Sigmoid colon (tissue), 7 donors: ENCODE measurements around the gene CYP3A7. TPM values are rescaled to one million over a fixed set of nuclear protein-coding genes. Genes with fewer than 3 reads are reported as not detected.

Experiments
- DNase-seq: peaks from one replicate; pipeline ENCODE4 v3.0.0-alpha.2; 2019
- H3K27ac ChIP-seq, 4 donors: fragments of 200-600 bp; sonication (generic); one replicate each; pipeline ENCODE4 v1.5.1; 2016 to 2019; ENCODE audit warnings: mild to moderate bottlenecking in 1 of 4
- H3K27me3 ChIP-seq, 3 donors: fragments of 200-600 bp; sonication (generic); one replicate each; pipeline ENCODE4 v1.5.1; 2019; ENCODE audit warnings: mild to moderate bottlenecking in 1 of 3
- H3K36me3 ChIP-seq, 4 donors: fragments of 200-600 bp; sonication (generic); one replicate each; pipeline ENCODE4 v1.5.1; 2016 to 2019
- H3K4me1 ChIP-seq, 4 donors: fragments of 200-600 bp; sonication (generic); one replicate each; pipeline ENCODE4 v1.5.1; 2017 to 2019
- H3K4me3 ChIP-seq, 4 donors: fragments of 200-600 bp; sonication (generic); one replicate each; pipeline ENCODE4 v1.5.1; 2017 to 2019; ENCODE audit warnings: mild to moderate bottlenecking in 2 of 4, moderate library complexity in 1 of 4
- H3K9me3 ChIP-seq, 4 donors: fragments of 200-600 bp in 3 of 4; sonication (generic) in 3 of 4; one replicate each; pipeline versions ENCODE4 v1.5.1 to v1.6.1; 2013 to 2019
- EP300 ChIP-seq, 4 donors: sonication (generic); formaldehyde crosslinking; IDR thresholded peaks; one replicate each; pipeline ENCODE4 v1.6.1; 2017; ENCODE audit warnings: antibody characterized with exemption in 4 of 4
- POLR2A ChIP-seq, 2 donors: fragments of 450-650 bp; IDR thresholded peaks; one replicate each; pipeline ENCODE4 v1.6.1; 2016; ENCODE audit warnings: antibody characterized with exemption in 2 of 2, mild to moderate bottlenecking in 2 of 2, moderate library complexity in 2 of 2
- POLR2AphosphoS5 ChIP-seq, 4 donors: sonication (generic); formaldehyde crosslinking; IDR thresholded peaks; one replicate each; pipeline ENCODE4 v1.6.1; 2017; ENCODE audit warnings: antibody characterized with exemption in 4 of 4
- WGBS, 2 donors: extraction: QIAGEN DNeasy Blood & Tissue Kit; methylation state at CpG; one replicate each; pipeline ENCODE4 v1.1.7; 2013; 5-methylcytosine and 5-hydroxymethylcytosine counted together
- intact Hi-C: fragments of 100-400 bp; cut with DNase I; formaldehyde crosslinking; loops from one replicate; pipeline ENCODE4 v1.15.1; 2023
- polyA plus RNA-seq, 3 donors: library from polyadenylated mRNA; stranded (reverse); fragments of 200-250 nt; gene quantifications; one replicate each; pipeline ENCODE4 v1.2.3, GENCODE V29; 2013
- total RNA-seq, 4 donors: library from RNA; depleted of rRNA; stranded (reverse); fragments of >200 nt; gene quantifications; one replicate each; pipeline ENCODE4 v1.1.0, GENCODE V29; 2016
- TF ChIP-seq, protein P1 (sequence below), 4 experiments: fragments of 450-650 bp in 3 of 4; fragments of 200-600 bp in 1 of 4; IDR thresholded peaks; one replicate each; pipeline ENCODE4 v1.5.1; 2016 to 2019; ENCODE audit warnings: antibody characterized with exemption in 4 of 4, mild to moderate bottlenecking in 3 of 4, moderate library complexity in 2 of 4
- donor health status: healthy with polysubstance abuse.
- donor health status: Bipolar disorder and iron deficiency.
- donor health status: healthy.

The CYP3A7 gene
- total and polyA plus RNA-seq, 7 donors = 0.10 to 0.46 (median 0.34) TPM; not detected in 3

DNA sequence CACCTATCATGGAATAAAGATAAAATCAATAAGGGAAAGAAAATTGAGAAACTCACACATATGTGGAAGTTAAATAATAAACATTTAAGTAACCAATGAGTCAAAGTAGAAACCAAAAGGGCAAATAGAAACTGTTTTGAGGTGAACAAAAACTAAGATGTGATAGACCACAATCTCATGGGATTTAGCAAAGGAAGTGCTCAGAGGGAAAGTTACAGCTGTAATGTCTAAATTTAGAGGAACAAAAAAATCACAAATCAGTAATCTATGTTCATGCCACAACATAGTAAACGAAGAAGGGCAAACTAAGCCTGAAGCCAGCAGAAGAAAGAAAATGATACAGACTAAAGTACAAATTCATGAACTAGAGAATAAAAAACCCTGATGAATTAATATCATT lies 32.7 kb upstream of the CYP3A7 start:
- no peak overlapping the region for H3K4me3 ChIP-seq
- no peaks in the 10 kb centered on the region for H3K27me3 ChIP-seq
- H3K4me1 ChIP-seq = no peaks in the 10 kb centered on the region
- H3K36me3 ChIP-seq = no peaks in the 10 kb centered on the region
- H3K27ac ChIP-seq = no peak overlapping the region
- intact Hi-C loops = no loop called here
- TF ChIP-seq, protein P1, sequence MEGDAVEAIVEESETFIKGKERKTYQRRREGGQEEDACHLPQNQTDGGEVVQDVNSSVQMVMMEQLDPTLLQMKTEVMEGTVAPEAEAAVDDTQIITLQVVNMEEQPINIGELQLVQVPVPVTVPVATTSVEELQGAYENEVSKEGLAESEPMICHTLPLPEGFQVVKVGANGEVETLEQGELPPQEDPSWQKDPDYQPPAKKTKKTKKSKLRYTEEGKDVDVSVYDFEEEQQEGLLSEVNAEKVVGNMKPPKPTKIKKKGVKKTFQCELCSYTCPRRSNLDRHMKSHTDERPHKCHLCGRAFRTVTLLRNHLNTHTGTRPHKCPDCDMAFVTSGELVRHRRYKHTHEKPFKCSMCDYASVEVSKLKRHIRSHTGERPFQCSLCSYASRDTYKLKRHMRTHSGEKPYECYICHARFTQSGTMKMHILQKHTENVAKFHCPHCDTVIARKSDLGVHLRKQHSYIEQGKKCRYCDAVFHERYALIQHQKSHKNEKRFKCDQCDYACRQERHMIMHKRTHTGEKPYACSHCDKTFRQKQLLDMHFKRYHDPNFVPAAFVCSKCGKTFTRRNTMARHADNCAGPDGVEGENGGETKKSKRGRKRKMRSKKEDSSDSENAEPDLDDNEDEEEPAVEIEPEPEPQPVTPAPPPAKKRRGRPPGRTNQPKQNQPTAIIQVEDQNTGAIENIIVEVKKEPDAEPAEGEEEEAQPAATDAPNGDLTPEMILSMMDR (IDR thresholded peaks at IDR 0.05) = no peak
- no peak for TF ChIP-seq EP300 (IDR thresholded peaks at IDR 0.05)
- no peak for TF ChIP-seq POLR2A (IDR thresholded peaks at IDR 0.05)
- no peak for TF ChIP-seq POLR2AphosphoS5 (IDR thresholded peaks at IDR 0.05)
- 49 to 79% methylated on average over 1 of the region's 1 CpG for WGBS, 2 donors
- DNase-seq = no peak
- peaks cover 0 to 3% (median 0%) of the 10 kb centered on the region in 4 donors for H3K9me3 ChIP-seq

DNA sequence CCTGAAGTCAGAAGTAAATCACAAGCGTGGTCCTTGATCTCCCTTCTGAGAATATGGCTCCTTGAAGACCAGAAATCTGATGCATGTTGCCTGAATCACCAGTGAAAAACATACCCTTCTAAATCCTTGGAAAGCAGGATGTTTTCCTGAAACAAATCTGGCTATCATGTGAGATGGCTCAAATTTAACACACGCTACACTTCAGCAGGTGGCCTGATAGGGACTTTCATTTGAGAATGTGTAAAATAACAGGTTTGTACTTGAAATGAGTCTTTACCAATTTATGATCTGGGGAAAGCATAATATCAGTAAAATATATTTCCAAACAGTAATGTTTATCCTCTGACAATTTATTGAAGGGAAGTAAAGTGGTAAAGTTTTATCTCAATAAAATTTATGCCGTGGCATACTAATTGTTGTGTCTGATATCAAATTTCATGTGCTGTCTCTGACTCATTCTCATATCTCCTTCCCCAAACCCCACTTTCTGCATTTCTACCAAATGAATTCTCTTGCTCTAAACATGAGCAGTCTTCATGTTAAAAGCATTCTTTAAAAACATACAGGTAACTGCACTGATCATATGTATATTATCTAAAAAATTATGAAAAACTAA lies 31.6 kb upstream of the CYP3A7 start:
- Histone ChIP-seq H3K4me1 (no peaks in the 10 kb centered on the region), H3K36me3 (no peaks in the 10 kb centered on the region), H3K27me3 (no peaks in the 10 kb centered on the region), H3K9me3 (peaks cover 0 to 3% (median 0%) of the 10 kb centered on the region in 4 donors), H3K4me3 (no peak overlapping the region), H3K27ac (no peak overlapping the region)
- WGBS, 2 donors = 72 to 85% methylated on average over 3 of the region's 3 CpGs
- TF ChIP-seq, protein P1 (IDR thresholded peaks at IDR 0.05) = no peak
- TF ChIP-seq EP300 (IDR thresholded peaks at IDR 0.05) = no peak
- no peak for TF ChIP-seq POLR2A (IDR thresholded peaks at IDR 0.05)
- no peak for TF ChIP-seq POLR2AphosphoS5 (IDR thresholded peaks at IDR 0.05)
- DNase-seq = no peak
- intact Hi-C loops = no loop called here

DNA sequence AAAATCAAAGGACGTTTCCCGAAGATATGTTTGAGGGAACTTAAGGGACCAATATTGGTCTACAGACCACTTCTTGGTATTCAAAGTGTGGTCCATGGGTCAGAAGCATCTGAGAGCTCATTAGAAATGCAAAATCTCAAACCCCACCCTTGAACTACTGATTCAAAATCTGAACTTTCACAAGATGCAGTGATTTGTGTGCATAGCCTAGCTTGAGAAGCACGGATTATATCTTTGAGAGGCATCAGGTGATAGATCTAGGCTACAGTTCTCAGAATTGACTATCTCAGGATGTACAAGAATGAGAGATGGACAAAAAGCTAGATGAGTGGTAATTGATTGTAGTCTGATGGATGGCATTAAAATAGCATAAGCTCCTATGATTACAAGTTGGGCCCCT lies 29.5 kb upstream of the CYP3A7 start:
- Histone ChIP-seq H3K4me3 (no peak overlapping the region), H3K27ac (no peak overlapping the region), H3K36me3 (no peaks in the 10 kb centered on the region), H3K27me3 (no peaks in the 10 kb centered on the region), H3K9me3 (no peaks in the 10 kb centered on the region), H3K4me1 (no peaks in the 10 kb centered on the region)
- DNase-seq = no peak
- 87 to 92% methylated on average over 3 of the region's 3 CpGs for WGBS, 2 donors
- TF ChIP-seq, protein P1 (IDR thresholded peaks at IDR 0.05) = no peak
- TF ChIP-seq EP300 (IDR thresholded peaks at IDR 0.05) = no peak
- no peak for TF ChIP-seq POLR2AphosphoS5 (IDR thresholded peaks at IDR 0.05)
- no peak for TF ChIP-seq POLR2A (IDR thresholded peaks at IDR 0.05)
- intact Hi-C loops = no loop called here

DNA sequence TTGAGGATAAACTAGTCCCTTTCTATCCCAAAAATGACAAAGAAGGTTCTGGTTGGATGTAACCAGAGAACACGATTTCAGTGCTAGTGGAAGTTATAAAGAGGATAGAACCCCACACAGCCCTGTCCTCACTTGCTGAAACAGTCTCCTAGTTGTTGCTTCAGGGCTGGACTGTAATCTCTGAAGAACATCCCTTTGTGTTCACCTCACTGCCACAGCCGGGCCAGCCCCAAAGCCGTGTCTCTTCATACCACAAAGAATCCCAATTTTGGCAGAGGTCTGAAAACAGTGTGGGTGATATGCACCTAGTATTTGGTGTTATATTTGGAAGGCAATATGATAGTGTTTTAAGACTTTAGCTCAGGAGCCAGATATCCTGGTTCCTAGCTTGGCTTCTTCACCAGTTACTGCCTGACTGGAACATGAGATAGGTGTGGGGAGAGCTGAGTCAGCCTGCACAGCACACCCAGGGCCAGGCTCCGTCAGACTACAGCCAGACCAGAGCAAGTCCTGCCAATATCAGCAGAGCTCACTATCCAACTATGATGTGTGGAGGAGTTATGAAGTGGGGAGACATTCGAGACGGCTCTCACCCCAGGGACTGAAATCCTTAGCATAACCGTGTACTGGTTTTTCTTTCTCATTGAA lies 27.8 kb upstream of the CYP3A7 start:
- WGBS, 2 donors = 85 to 92% methylated on average over 7 of the region's 7 CpGs
- no peaks in the 10 kb centered on the region for H3K27me3 ChIP-seq
- H3K9me3 ChIP-seq = no peaks in the 10 kb centered on the region
- TF ChIP-seq POLR2AphosphoS5 (IDR thresholded peaks at IDR 0.05) = no peak
- TF ChIP-seq POLR2A (IDR thresholded peaks at IDR 0.05) = no peak
- TF ChIP-seq, protein P1 (IDR thresholded peaks at IDR 0.05) = no peak
- TF ChIP-seq EP300 (IDR thresholded peaks at IDR 0.05) = no peak
- intact Hi-C loops = no loop called here
- H3K4me3 ChIP-seq = no peak overlapping the region
- no peaks in the 10 kb centered on the region for H3K4me1 ChIP-seq
- no peaks in the 10 kb centered on the region for H3K36me3 ChIP-seq
- H3K27ac ChIP-seq = no peak overlapping the region
- DNase-seq = no peak
